Keratinocyte (primary cell): Measurements from ENCODE around the gene KLHL29. TPM values are rescaled to one million over a fixed set of nuclear protein-coding genes. Genes with fewer than 3 reads are reported as not detected.

ENCODE experiments used
- DNase-seq: peaks from one replicate; pipeline ENCODE4 v3.0.0-alpha.2; 2011; ENCODE audit warnings: low read depth, missing footprints, low spot score
- FAIRE-seq: peaks from 2 replicates; lab custom pipeline; 2011; peaks lifted over from hg19 to GRCh38; lab: Jason Lieb, UNC
- H2AFZ ChIP-seq: 2 replicates; pipeline ENCODE4 v1.6.0; 2012; ENCODE audit warnings: low read length, control low read depth, inconsistent platforms; ENCODE audit not compliant: control insufficient read depth
- H3K27ac ChIP-seq: 2 replicates; pipeline ENCODE4 v1.5.1; 2011; ENCODE audit warnings: low read length; ENCODE audit not compliant: control insufficient read depth, insufficient read depth
- H3K27me3 ChIP-seq: 3 replicates; pipeline ENCODE4 v1.6.0; 2011; ENCODE audit warnings: low read length; ENCODE audit not compliant: control insufficient read depth, insufficient read depth; ENCODE audit errors: extremely low read depth
- H3K36me3 ChIP-seq, 2 experiments: 2 replicates in 1 of 2; 3 replicates in 1 of 2; pipeline ENCODE4 v1.5.1; 2011; ENCODE audit warnings: low read length in 2 of 2, mild to moderate bottlenecking in 1 of 2; ENCODE audit not compliant: control insufficient read depth in 2 of 2, insufficient read depth in 2 of 2; ENCODE audit errors: extremely low read depth in 1 of 2
- H3K4me1 ChIP-seq: 3 replicates; pipeline ENCODE4 v1.5.1; 2011; ENCODE audit warnings: low read length; ENCODE audit not compliant: control insufficient read depth, insufficient read depth; ENCODE audit errors: extremely low read depth
- H3K4me2 ChIP-seq: 3 replicates; pipeline ENCODE4 v1.6.0; 2011; ENCODE audit warnings: low read depth, low read length; ENCODE audit not compliant: control insufficient read depth, insufficient read depth; ENCODE audit errors: extremely low read depth
- H3K4me3 ChIP-seq, 3 experiments: fragments of 200-600 bp in 1 of 3; sonication (generic) in 1 of 3; 2 replicates in 2 of 3; 3 replicates in 1 of 3; pipeline ENCODE4 v1.5.1; 2011 to 2016; ENCODE audit warnings: low read length in 3 of 3, mild to moderate bottlenecking in 3 of 3, control low read depth in 2 of 3, inconsistent platforms in 1 of 3, low read depth in 1 of 3, mixed read lengths in 1 of 3, mixed run types in 1 of 3, moderate library complexity in 1 of 3; ENCODE audit not compliant: control insufficient read depth in 2 of 3, insufficient read depth in 2 of 3; ENCODE audit errors: extremely low read depth in 1 of 3
- H3K79me2 ChIP-seq: 2 replicates; pipeline ENCODE4 v1.6.0; 2012; ENCODE audit warnings: low read length; ENCODE audit not compliant: control insufficient read depth, insufficient read depth
- H3K9ac ChIP-seq: 3 replicates; pipeline ENCODE4 v1.6.0; 2011; ENCODE audit warnings: low read length; ENCODE audit not compliant: control insufficient read depth, insufficient read depth; ENCODE audit errors: extremely low read depth
- H3K9me1 ChIP-seq: 3 replicates; pipeline ENCODE4 v1.6.0; 2011; ENCODE audit warnings: low read length; ENCODE audit not compliant: control insufficient read depth, insufficient read depth; ENCODE audit errors: extremely low read depth
- H3K9me3 ChIP-seq: 2 replicates; pipeline ENCODE4 v1.5.1; 2012; ENCODE audit warnings: low read depth, low read length; ENCODE audit not compliant: control insufficient read depth
- H4K20me1 ChIP-seq: 3 replicates; pipeline ENCODE4 v1.6.0; 2011; ENCODE audit warnings: low read length; ENCODE audit not compliant: control insufficient read depth, insufficient read depth; ENCODE audit errors: extremely low read depth
- EZH2 ChIP-seq: IDR thresholded peaks from one replicate; pipeline ENCODE4 v1.6.1; 2012; ENCODE audit warnings: inconsistent platforms, mild to moderate bottlenecking, low read length, moderate library complexity
- dilution Hi-C: fragments of 300-500 bp; cut with MboI; formaldehyde crosslinking; loops from one replicate; pipeline ENCODE4 v1.7.0; 2020; ENCODE audit warnings: low sequenced_read_pairs; ENCODE audit not compliant: extremely low pct_ligation_motif_present
- polyA plus RNA-seq, 5 experiments: library from polyadenylated mRNA; depleted of rRNA in 3 of 5; stranded (reverse) in 3 of 5; stranded (forward) in 1 of 5; unstranded in 1 of 5; fragments of >200 nt; gene quantifications; 1 replicate in 1 of 5; 2 replicates in 3 of 5; 3 replicates in 1 of 5; pipeline versions ENCODE4 v1.2.1 to v1.2.3, GENCODE V29; 2011 to 2012; ENCODE audit warnings: missing spikeins in 2 of 5, low read depth in 1 of 5, low replicate concordance in 1 of 5
- TF ChIP-seq, protein P1 (sequence below), 3 experiments: IDR thresholded peaks in 1 of 3; conservative IDR thresholded peaks in 1 of 3; optimal IDR thresholded peaks in 1 of 3; 2 replicates in 2 of 3; 3 replicates in 1 of 3; pipeline versions ENCODE3 to v1.5.1; 2011; ENCODE audit warnings: low read length in 3 of 3, mild to moderate bottlenecking in 3 of 3, moderate library complexity in 2 of 3, control low read depth in 1 of 3, inconsistent platforms in 1 of 3; ENCODE audit not compliant: insufficient read depth in 2 of 3; ENCODE audit errors: extremely low read depth in 1 of 3

KLHL29 gene
- polyA plus RNA-seq, 1 donor (not counting 4 experiments of a cell fraction or from before 2014, with no cell fraction given) = 4.7 TPM

DNA sequence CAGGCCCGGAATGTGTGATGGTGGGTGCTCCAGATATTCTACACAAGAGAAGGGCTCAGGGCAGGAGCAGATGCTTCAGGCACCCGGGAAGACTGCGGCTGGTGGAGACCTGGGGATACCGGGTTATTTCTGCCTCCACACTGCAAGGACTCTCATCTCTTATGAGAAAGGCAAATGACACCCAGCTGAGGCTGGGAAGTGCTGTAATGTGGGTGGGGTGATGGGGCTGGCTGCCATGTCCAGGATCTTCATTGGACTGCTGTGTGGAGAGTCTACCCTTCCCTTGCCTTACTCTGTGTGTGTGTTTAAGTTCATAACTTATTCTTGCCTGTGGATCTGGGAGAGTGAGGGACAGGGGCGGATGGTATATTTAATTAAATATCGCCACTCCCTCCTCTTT is 124.1 kb downstream of the KLHL29 start:
- H3K9me1 ChIP-seq = no peaks in the 10 kb centered on the region
- no peak overlapping the region for H3K4me2 ChIP-seq
- FAIRE-seq = no peak
- peaks cover 9% of the 10 kb centered on the region for H4K20me1 ChIP-seq
- H3K79me2 ChIP-seq = no peaks in the 10 kb centered on the region
- dilution Hi-C loops = no loop called here
- no peaks in the 10 kb centered on the region for H3K27me3 ChIP-seq
- no peaks in the 10 kb centered on the region for H3K36me3 ChIP-seq
- TF ChIP-seq, protein P1, sequence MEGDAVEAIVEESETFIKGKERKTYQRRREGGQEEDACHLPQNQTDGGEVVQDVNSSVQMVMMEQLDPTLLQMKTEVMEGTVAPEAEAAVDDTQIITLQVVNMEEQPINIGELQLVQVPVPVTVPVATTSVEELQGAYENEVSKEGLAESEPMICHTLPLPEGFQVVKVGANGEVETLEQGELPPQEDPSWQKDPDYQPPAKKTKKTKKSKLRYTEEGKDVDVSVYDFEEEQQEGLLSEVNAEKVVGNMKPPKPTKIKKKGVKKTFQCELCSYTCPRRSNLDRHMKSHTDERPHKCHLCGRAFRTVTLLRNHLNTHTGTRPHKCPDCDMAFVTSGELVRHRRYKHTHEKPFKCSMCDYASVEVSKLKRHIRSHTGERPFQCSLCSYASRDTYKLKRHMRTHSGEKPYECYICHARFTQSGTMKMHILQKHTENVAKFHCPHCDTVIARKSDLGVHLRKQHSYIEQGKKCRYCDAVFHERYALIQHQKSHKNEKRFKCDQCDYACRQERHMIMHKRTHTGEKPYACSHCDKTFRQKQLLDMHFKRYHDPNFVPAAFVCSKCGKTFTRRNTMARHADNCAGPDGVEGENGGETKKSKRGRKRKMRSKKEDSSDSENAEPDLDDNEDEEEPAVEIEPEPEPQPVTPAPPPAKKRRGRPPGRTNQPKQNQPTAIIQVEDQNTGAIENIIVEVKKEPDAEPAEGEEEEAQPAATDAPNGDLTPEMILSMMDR (optimal IDR thresholded peaks at IDR 0.05 in 1 of 3, IDR thresholded peaks at IDR 0.05 in 1 of 3, conservative IDR thresholded peaks at IDR 0.05 in 1 of 3; ENCODE audit: extremely low read depth in 1 of 3, insufficient read depth in 2 of 3, low read length in 3 of 3) = no peak
- TF ChIP-seq EZH2 = no peak
- no peak overlapping the region for H2AFZ ChIP-seq
- peaks cover 13% of the 10 kb centered on the region for H3K4me1 ChIP-seq
- DNase-seq = no peak
- no peaks in the 10 kb centered on the region for H3K9me3 ChIP-seq
- no peak overlapping the region for H3K9ac ChIP-seq
- no peak overlapping the region for H3K4me3 ChIP-seq
- H3K27ac ChIP-seq = no peak overlapping the region

DNA sequence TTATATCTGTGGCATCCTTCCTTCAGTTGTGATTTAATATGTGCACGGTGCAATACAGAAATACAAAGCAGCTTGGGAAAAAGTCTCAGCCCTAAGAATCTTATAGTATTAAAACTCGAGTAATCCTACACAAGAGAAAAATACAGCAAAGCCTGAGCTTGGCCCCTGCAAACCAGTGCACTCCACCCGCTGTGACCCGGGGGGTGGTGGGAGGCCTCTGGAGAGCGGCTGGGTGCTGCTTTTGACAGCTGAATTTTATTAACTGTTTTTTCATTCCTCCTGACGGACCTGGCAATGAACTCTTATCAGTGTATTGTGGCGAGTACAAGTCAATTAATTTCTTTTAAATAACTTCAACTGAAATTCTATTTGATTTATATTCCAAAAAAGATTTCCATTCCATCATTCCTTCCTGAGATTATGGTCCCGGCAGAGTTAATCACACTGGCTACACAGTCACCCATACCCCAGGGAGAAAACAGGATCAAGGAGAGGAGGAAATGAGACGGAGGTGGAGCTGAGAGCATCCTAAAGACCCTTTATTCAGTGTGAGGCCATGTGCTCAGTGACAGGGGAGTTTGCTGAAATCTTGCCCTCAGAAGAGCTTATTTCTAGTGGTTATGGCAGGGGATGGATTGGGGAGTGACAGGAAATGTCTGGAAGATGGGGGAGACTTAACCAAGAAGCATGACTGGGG is 124.8 kb downstream of the KLHL29 start:
- dilution Hi-C loops = no loop called here
- Histone ChIP-seq H3K27ac (no peak overlapping the region), H3K4me2 (no peak overlapping the region), H3K79me2 (no peaks in the 10 kb centered on the region), H2AFZ (no peak overlapping the region), H4K20me1 (peaks cover 9% of the 10 kb centered on the region), H3K9me1 (no peaks in the 10 kb centered on the region), H3K36me3 (no peaks in the 10 kb centered on the region), H3K9me3 (no peaks in the 10 kb centered on the region), H3K4me3 (no peak overlapping the region), H3K9ac (no peak overlapping the region), H3K4me1 (peaks cover 13% of the 10 kb centered on the region), H3K27me3 (no peaks in the 10 kb centered on the region)
- DNase-seq (no peak), FAIRE-seq (no peak)
- no peak for TF ChIP-seq EZH2
- TF ChIP-seq, protein P1 (optimal IDR thresholded peaks at IDR 0.05 in 1 of 3, IDR thresholded peaks at IDR 0.05 in 1 of 3, conservative IDR thresholded peaks at IDR 0.05 in 1 of 3; ENCODE audit: extremely low read depth in 1 of 3, insufficient read depth in 2 of 3, low read length in 3 of 3) = no peak
